PC-3 (cell line): ENCODE measurements around the gene RXFP2.

Experiments used
- CTCF ChIP-seq: fragments of 300-600 bp; sonication (generic); conservative IDR thresholded peaks from 2 replicates; pipeline ENCODE4 v1.5.1; 2017; ENCODE audit warnings: antibody characterized with exemption, low read depth, mild to moderate bottlenecking, low read length
- EZH2 ChIP-seq: fragments of 300-600 bp; sonication (generic); IDR thresholded peaks from one replicate; pipeline ENCODE4 v1.6.1; 2017; ENCODE audit warnings: antibody characterized with exemption, mild to moderate bottlenecking, low read length; ENCODE audit not compliant: unreplicated experiment

- TF ChIP-seq CTCF (no peak), EZH2 (no peak)
Measured at GRCh38 chr13:31725841-31726240, 13.5 kb upstream of the RXFP2 start.
